Sigmoid colon (tissue), 7 donors: ENCODE measurements around the gene TLR6. TPM values are rescaled to one million over a fixed set of nuclear protein-coding genes. Genes with fewer than 3 reads are reported as not detected.

Source experiments
- DNase-seq: peaks from one replicate; pipeline ENCODE4 v3.0.0-alpha.2; 2019
- H3K27ac ChIP-seq, 4 donors: fragments of 200-600 bp; sonication (generic); one replicate each; pipeline ENCODE4 v1.5.1; 2016 to 2019; ENCODE audit warnings: mild to moderate bottlenecking in 1 of 4
- H3K27me3 ChIP-seq, 3 donors: fragments of 200-600 bp; sonication (generic); one replicate each; pipeline ENCODE4 v1.5.1; 2019; ENCODE audit warnings: mild to moderate bottlenecking in 1 of 3
- H3K36me3 ChIP-seq, 4 donors: fragments of 200-600 bp; sonication (generic); one replicate each; pipeline ENCODE4 v1.5.1; 2016 to 2019
- H3K4me1 ChIP-seq, 4 donors: fragments of 200-600 bp; sonication (generic); one replicate each; pipeline ENCODE4 v1.5.1; 2017 to 2019
- H3K4me3 ChIP-seq, 4 donors: fragments of 200-600 bp; sonication (generic); one replicate each; pipeline ENCODE4 v1.5.1; 2017 to 2019; ENCODE audit warnings: mild to moderate bottlenecking in 2 of 4, moderate library complexity in 1 of 4
- H3K9me3 ChIP-seq, 4 donors: fragments of 200-600 bp in 3 of 4; sonication (generic) in 3 of 4; one replicate each; pipeline versions ENCODE4 v1.5.1 to v1.6.1; 2013 to 2019
- EP300 ChIP-seq, 4 donors: sonication (generic); formaldehyde crosslinking; IDR thresholded peaks; one replicate each; pipeline ENCODE4 v1.6.1; 2017; ENCODE audit warnings: antibody characterized with exemption in 4 of 4
- POLR2A ChIP-seq, 2 donors: fragments of 450-650 bp; IDR thresholded peaks; one replicate each; pipeline ENCODE4 v1.6.1; 2016; ENCODE audit warnings: antibody characterized with exemption in 2 of 2, mild to moderate bottlenecking in 2 of 2, moderate library complexity in 2 of 2
- POLR2AphosphoS5 ChIP-seq, 4 donors: sonication (generic); formaldehyde crosslinking; IDR thresholded peaks; one replicate each; pipeline ENCODE4 v1.6.1; 2017; ENCODE audit warnings: antibody characterized with exemption in 4 of 4
- WGBS, 2 donors: extraction: QIAGEN DNeasy Blood & Tissue Kit; methylation state at CpG; one replicate each; pipeline ENCODE4 v1.1.7; 2013; 5-methylcytosine and 5-hydroxymethylcytosine counted together
- intact Hi-C: fragments of 100-400 bp; cut with DNase I; formaldehyde crosslinking; loops from one replicate; pipeline ENCODE4 v1.15.1; 2023
- polyA plus RNA-seq, 3 donors: library from polyadenylated mRNA; stranded (reverse); fragments of 200-250 nt; gene quantifications; one replicate each; pipeline ENCODE4 v1.2.3, GENCODE V29; 2013
- total RNA-seq, 4 donors: library from RNA; depleted of rRNA; stranded (reverse); fragments of >200 nt; gene quantifications; one replicate each; pipeline ENCODE4 v1.1.0, GENCODE V29; 2016
- TF ChIP-seq, protein P1 (sequence below), 4 experiments: fragments of 450-650 bp in 3 of 4; fragments of 200-600 bp in 1 of 4; IDR thresholded peaks; one replicate each; pipeline ENCODE4 v1.5.1; 2016 to 2019; ENCODE audit warnings: antibody characterized with exemption in 4 of 4, mild to moderate bottlenecking in 3 of 4, moderate library complexity in 2 of 4
- donor health status: healthy with polysubstance abuse.
- donor health status: Bipolar disorder and iron deficiency.
- donor health status: healthy.

TLR6 gene
- total and polyA plus RNA-seq, 7 donors = 0.60 to 4.1 (median 2.5) TPM

DNA sequence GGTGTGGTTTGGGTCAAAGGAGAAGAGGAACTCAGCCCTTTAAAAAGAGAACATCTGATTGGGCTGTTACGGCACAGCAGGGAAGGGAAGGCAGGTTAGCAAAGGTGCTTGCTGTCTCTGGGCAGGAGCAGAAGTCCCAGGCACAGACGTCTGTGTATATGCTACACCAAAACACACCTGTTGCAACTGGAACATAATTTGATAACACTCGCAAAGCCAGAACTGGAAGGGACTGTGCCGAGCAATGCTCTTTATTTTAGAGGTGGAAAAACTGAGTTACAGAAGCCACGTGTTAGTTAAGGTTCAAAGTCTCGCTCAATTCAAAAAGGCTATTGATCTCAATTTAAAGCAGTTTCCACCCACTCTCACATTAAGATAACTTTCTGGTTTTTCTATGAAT, 8.8 kb upstream of the TLR6 start:
- Histone ChIP-seq H3K27me3 (no peaks in the 10 kb centered on the region), H3K36me3 (no peaks in the 10 kb centered on the region), H3K4me1 (peaks cover 0 to 30% (median 23%) of the 10 kb centered on the region in 4 donors), H3K27ac (no peak overlapping the region), H3K4me3 (no peak overlapping the region), H3K9me3 (no peaks in the 10 kb centered on the region)
- intact Hi-C loops = loop anchor here (5.0 to 10.0 kb wide), 3 partner anchors 82 to 191 kb away; no protein-coding TSS in a partner anchor
- WGBS, 2 donors = 19 to 48% methylated on average over 6 of the region's 6 CpGs
- no peak for DNase-seq
- TF ChIP-seq, protein P1, sequence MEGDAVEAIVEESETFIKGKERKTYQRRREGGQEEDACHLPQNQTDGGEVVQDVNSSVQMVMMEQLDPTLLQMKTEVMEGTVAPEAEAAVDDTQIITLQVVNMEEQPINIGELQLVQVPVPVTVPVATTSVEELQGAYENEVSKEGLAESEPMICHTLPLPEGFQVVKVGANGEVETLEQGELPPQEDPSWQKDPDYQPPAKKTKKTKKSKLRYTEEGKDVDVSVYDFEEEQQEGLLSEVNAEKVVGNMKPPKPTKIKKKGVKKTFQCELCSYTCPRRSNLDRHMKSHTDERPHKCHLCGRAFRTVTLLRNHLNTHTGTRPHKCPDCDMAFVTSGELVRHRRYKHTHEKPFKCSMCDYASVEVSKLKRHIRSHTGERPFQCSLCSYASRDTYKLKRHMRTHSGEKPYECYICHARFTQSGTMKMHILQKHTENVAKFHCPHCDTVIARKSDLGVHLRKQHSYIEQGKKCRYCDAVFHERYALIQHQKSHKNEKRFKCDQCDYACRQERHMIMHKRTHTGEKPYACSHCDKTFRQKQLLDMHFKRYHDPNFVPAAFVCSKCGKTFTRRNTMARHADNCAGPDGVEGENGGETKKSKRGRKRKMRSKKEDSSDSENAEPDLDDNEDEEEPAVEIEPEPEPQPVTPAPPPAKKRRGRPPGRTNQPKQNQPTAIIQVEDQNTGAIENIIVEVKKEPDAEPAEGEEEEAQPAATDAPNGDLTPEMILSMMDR (IDR thresholded peaks at IDR 0.05) = no peak
- no peak for TF ChIP-seq POLR2A (IDR thresholded peaks at IDR 0.05)
- no peak for TF ChIP-seq EP300 (IDR thresholded peaks at IDR 0.05)
- TF ChIP-seq POLR2AphosphoS5 (IDR thresholded peaks at IDR 0.05) = no peak

DNA sequence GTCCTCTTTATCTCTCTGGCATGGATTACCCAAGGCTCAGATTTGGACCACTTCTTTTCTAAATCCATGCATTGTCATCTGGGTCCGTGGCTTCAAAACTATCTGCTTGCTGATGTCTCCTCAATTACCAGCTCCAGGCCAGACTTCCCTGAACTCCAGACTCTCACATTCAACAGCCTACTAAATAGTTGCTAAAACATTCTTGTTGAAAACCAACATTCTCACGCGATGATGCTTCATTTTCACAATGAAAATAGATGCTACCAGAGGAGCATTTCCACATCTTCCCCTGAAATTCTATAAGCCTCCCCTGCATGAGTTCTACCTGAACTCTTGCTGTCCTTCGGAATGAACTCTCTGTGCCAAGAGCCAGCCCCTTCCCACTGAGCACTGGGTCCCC, 5.2 kb upstream of the TLR6 start:
- TF ChIP-seq POLR2AphosphoS5 (IDR thresholded peaks at IDR 0.05) (no peak), EP300 (IDR thresholded peaks at IDR 0.05) (no peak), POLR2A (IDR thresholded peaks at IDR 0.05) (no peak)
- TF ChIP-seq, protein P1 (IDR thresholded peaks at IDR 0.05) = no peak
- no peaks in the 10 kb centered on the region for H3K27me3 ChIP-seq
- no peaks in the 10 kb centered on the region for H3K36me3 ChIP-seq
- no peak overlapping the region for H3K4me3 ChIP-seq
- DNase-seq = no peak
- peaks cover 0 to 16% (median 5%) of the 10 kb centered on the region in 4 donors for H3K4me1 ChIP-seq
- H3K27ac ChIP-seq = no peak overlapping the region
- H3K9me3 ChIP-seq = no peaks in the 10 kb centered on the region
- WGBS, 2 donors = 91 to 93% methylated on average over 4 of the region's 4 CpGs
- intact Hi-C loops = loop anchor here (10.0 kb wide), 1 partner anchor 187 kb away; no protein-coding TSS in a partner anchor

DNA sequence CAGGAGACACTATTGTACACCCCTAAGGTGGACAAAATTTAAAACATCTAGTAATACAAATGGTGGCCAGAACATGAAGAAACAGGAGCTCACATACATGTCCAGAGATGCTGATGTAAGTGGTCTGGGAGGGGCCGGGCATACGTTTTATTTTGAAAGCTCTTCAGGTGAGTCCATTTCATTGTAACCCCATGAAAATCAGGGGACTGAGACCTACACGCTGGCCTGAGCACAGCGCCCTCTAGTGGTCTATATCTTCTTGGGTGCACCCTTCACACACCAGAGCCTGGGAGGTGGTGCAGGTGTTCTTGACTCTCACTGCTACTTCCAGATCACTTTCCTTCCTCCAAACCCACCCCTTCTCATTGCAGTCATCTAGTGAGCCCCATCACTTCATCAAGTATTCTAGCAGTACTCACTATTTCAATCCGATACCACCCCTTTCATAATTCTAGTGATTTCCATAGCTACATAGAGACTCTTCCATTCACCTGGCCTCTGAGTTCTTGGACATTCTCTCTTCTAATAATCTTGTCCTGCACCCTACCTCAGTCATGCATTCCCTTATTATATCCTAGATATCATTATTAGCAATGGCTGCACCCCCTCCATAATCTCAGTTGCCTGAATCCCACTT, 4.3 kb upstream of the TLR6 start:
- WGBS, 2 donors = 39 to 40% methylated on average over 5 of the region's 5 CpGs

DNA sequence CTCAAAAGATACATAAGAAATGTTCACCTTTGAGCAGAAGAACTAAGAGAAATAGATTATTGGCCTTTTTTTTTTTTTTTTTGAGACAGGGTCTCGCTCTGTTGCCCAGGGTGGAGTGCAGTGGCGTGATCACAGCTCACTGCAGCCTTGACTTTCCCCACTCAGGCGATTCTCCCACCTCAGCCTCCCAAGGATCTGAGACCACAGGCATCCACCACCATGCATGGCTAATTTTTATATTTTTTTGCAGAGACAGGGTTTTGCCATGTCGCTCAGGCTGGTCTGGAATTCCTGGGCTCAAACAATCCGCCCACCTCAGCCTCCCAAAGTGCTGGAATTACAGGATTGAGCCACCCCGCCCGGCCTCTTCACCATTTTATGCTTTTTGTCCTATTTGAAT, 2.9 kb upstream of the TLR6 start:
- Histone ChIP-seq H3K9me3 (no peaks in the 10 kb centered on the region), H3K36me3 (no peaks in the 10 kb centered on the region), H3K4me1 (peaks cover 0 to 15% (median 5%) of the 10 kb centered on the region in 4 donors), H3K27me3 (no peaks in the 10 kb centered on the region), H3K27ac (no peak overlapping the region), H3K4me3 (no peak overlapping the region)
- 88 to 96% methylated on average over 7 of the region's 7 CpGs for WGBS, 2 donors
- no peak for DNase-seq
- TF ChIP-seq POLR2A (IDR thresholded peaks at IDR 0.05) (no peak), EP300 (IDR thresholded peaks at IDR 0.05) (no peak), POLR2AphosphoS5 (IDR thresholded peaks at IDR 0.05) (no peak)
- TF ChIP-seq, protein P1 (IDR thresholded peaks at IDR 0.05) = no peak
- intact Hi-C loops = no loop called here

More for the DNA sequence above, 4.3 kb upstream of the TLR6 start:
- Histone ChIP-seq H3K9me3 (no peaks in the 10 kb centered on the region), H3K4me3 (no peak overlapping the region), H3K27ac (no peak overlapping the region), H3K4me1 (peaks cover 0 to 15% (median 5%) of the 10 kb centered on the region in 4 donors), H3K27me3 (no peaks in the 10 kb centered on the region), H3K36me3 (no peaks in the 10 kb centered on the region)
- no peak for TF ChIP-seq POLR2A (IDR thresholded peaks at IDR 0.05)
- TF ChIP-seq, protein P1 (IDR thresholded peaks at IDR 0.05) = peak in 2 of 4 experiments; percentile 13 to 37
- intact Hi-C loops = loop anchor here (10.0 kb wide), 1 partner anchor 186 kb away; no protein-coding TSS in a partner anchor
- no peak for DNase-seq

DNA sequence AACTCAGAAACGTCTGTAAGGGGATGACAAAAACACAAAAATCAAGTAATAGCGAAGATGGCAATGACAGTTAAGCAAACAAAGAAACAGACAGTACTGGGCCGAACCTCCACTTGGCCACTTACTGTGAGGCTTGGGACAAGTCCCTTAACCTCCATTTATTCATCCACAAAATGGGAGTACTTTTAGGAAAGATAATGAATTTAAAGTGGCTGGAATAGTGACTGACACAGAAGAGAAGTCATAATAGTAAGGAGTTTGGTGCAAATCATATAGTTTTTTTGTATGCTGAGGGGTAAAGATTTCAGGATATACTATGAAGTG, 1.4 kb upstream of the TLR6 start:
- H3K27ac ChIP-seq = peak overlapping the region; percentile 46 to 71 (median 60)
- peaks cover 0 to 15% (median 5%) of the 10 kb centered on the region in 4 donors for H3K4me1 ChIP-seq
- no peak for DNase-seq
- intact Hi-C loops = no loop called here
- H3K36me3 ChIP-seq = no peaks in the 10 kb centered on the region
- TF ChIP-seq, protein P1 (IDR thresholded peaks at IDR 0.05) = no peak
- TF ChIP-seq POLR2A (IDR thresholded peaks at IDR 0.05) = no peak
- TF ChIP-seq EP300 (IDR thresholded peaks at IDR 0.05) = no peak
- no peak for TF ChIP-seq POLR2AphosphoS5 (IDR thresholded peaks at IDR 0.05)
- no peak overlapping the region for H3K4me3 ChIP-seq
- WGBS, 2 donors = 71 to 79% methylated on average over 3 of the region's 3 CpGs
- H3K27me3 ChIP-seq = no peaks in the 10 kb centered on the region
- no peaks in the 10 kb centered on the region for H3K9me3 ChIP-seq
